PC-9 (cell line): ENCODE measurements around the gene LRP1. TPM values are rescaled to one million over a fixed set of nuclear protein-coding genes. Genes with fewer than 3 reads are reported as not detected.

ENCODE experiments used
- BruUV-seq: library from RNA; stranded (reverse); fragments of 400-500 nt; replicated peaks from 2 replicates; lab custom pipeline; 2021; lab: Mats Ljungman, UMichigan
- CTCF ChIA-PET: fragments of 300-600 bp; sonication (Branson Sonifier 250); formaldehyde crosslinking; loops from one replicate; lab custom pipeline; 2022; ENCODE audit warnings: antibody characterized with exemption; lab: Charles Lee
- POLR2A ChIA-PET: fragments of 300-600 bp; sonication (Branson Sonifier 250); formaldehyde crosslinking; loops from one replicate; lab custom pipeline; 2022; ENCODE audit warnings: antibody characterized with exemption; ENCODE audit not compliant: unreplicated experiment; lab: Charles Lee
- DNase-seq, 2 experiments: peaks; one replicate each; pipeline versions ENCODE4 v3.0.0 to v3.0.0-alpha.2; 2015 to 2022; ENCODE audit warnings: mixed read lengths in 1 of 2
- H2AFZ ChIP-seq: fragments of 200-600 bp; sonication (generic); 2 replicates; pipeline ENCODE4 v1.8.1; 2017; ENCODE audit warnings: antibody characterized with exemption
- H3F3A ChIP-seq: fragments of 200-600 bp; sonication (generic); 2 replicates; pipeline ENCODE4 v1.8.1; 2017; ENCODE audit warnings: antibody characterized with exemption, mild to moderate bottlenecking, low read depth; ENCODE audit not compliant: insufficient read depth
- H3K27ac ChIP-seq: fragments of 200-600 bp; sonication (generic); 2 replicates; pipeline ENCODE4 v1.6.1; 2016; ENCODE audit warnings: mixed run types
- H3K27me3 ChIP-seq: fragments of 200-600 bp; sonication (generic); 2 replicates; pipeline ENCODE4 v1.6.1; 2016; ENCODE audit warnings: low read depth, mixed run types; ENCODE audit not compliant: insufficient read depth
- H3K36me3 ChIP-seq: fragments of 200-600 bp; sonication (generic); 2 replicates; pipeline ENCODE4 v1.6.1; 2016; ENCODE audit warnings: low read depth, mixed run types
- H3K4me1 ChIP-seq: fragments of 200-600 bp; sonication (generic); replicated peaks from 2 replicates; pipeline ENCODE4 v1.6.1; 2016; ENCODE audit warnings: mixed run types; ENCODE audit not compliant: insufficient read depth
- H3K4me2 ChIP-seq: fragments of 200-600 bp; sonication (generic); 2 replicates; pipeline ENCODE4 v1.6.1; 2017; ENCODE audit warnings: mixed run types
- H3K4me3 ChIP-seq: fragments of 200-600 bp; sonication (generic); 2 replicates; pipeline ENCODE4 v1.6.1; 2016; ENCODE audit warnings: mixed run types
- H3K79me2 ChIP-seq: fragments of 200-600 bp; sonication (generic); 2 replicates; pipeline ENCODE4 v1.6.1; 2017; ENCODE audit warnings: low read depth, mixed run types
- H3K9me2 ChIP-seq: fragments of 200-600 bp; sonication (generic); 2 replicates; pipeline ENCODE4 v1.8.1; 2017; ENCODE audit warnings: mild to moderate bottlenecking; ENCODE audit not compliant: insufficient read depth
- H3K9me3 ChIP-seq: fragments of 200-600 bp; sonication (generic); 2 replicates; pipeline ENCODE4 v1.8.1; 2016; ENCODE audit warnings: low read depth; ENCODE audit not compliant: insufficient read depth
- H4K20me1 ChIP-seq: fragments of 200-600 bp; sonication (generic); 2 replicates; pipeline ENCODE4 v1.8.1; 2017; ENCODE audit not compliant: insufficient read depth
- EZH2 ChIP-seq: fragments of 200-600 bp; sonication (generic); IDR thresholded peaks from 2 replicates; pipeline ENCODE4 v1.8.0; 2017; ENCODE audit warnings: antibody characterized with exemption, low read depth
- intact Hi-C: fragments of 100-400 bp; cut with micrococcal nuclease; formaldehyde crosslinking; loops from one replicate; pipeline ENCODE4 v1.10.0; 2022; ENCODE audit not compliant: unreplicated experiment
- total RNA-seq: library from RNA; stranded (reverse); gene quantifications from 2 replicates; pipeline ENCODE4 v1.2.3, GENCODE V29; 2021
- TF ChIP-seq, protein P1 (sequence below): fragments of 200-600 bp; sonication (generic); conservative IDR thresholded peaks from 2 replicates; pipeline ENCODE4 v1.6.1; 2017; ENCODE audit warnings: mixed run types, antibody characterized with exemption, mild to moderate bottlenecking, moderate library complexity

LRP1 gene
- total RNA-seq, 1 experiment from 2014 or later: 51.4 TPM

DNA sequence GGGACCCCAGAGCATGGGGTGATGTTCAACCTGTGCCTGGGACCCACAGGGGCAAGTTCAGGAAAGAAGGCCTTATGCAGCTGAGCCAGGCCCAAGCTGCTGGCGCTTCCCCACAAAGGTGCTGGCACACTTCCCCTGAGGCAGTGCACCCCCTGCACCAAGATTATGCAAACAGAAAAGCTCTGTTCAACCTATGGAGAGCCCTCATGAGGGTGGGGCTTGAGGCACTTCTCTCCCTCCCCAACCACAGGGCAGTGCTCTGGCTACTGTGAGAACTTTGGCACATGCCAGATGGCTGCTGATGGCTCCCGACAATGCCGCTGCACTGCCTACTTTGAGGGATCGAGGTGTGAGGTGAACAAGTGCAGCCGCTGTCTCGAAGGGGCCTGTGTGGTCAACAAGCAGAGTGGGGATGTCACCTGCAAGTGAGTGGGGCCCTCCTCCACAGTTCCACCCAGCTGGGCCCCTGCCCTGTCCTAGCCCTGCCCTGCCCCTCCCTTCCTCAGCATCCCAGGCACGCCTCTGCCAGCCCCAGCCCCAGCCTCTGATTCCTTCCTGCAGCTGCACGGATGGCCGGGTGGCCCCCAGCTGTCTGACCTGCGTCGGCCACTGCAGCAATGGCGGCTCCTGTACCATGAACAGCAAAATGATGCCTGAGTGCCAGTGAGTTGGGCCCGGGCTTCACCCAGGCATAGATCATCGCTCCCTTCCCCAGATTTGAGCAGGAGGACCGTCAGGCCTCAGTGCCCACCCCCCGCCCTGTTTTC, 82.8 kb downstream of the LRP1 start:
- Histone ChIP-seq H3K4me2 (no peak overlapping the region), H3K9me2 (no peaks in the 10 kb centered on the region), H3K27ac (no peak overlapping the region), H3K4me1 (peaks cover 17% of the 10 kb centered on the region), H3K36me3 (no peaks in the 10 kb centered on the region), H4K20me1 (no peaks in the 10 kb centered on the region), H2AFZ (no peak overlapping the region), H3K9me3 (no peaks in the 10 kb centered on the region), H3F3A (peaks cover 20% of the 10 kb centered on the region), H3K27me3 (no peaks in the 10 kb centered on the region), H3K79me2 (no peaks in the 10 kb centered on the region), H3K4me3 (no peak overlapping the region)
- TF ChIP-seq, protein P1, sequence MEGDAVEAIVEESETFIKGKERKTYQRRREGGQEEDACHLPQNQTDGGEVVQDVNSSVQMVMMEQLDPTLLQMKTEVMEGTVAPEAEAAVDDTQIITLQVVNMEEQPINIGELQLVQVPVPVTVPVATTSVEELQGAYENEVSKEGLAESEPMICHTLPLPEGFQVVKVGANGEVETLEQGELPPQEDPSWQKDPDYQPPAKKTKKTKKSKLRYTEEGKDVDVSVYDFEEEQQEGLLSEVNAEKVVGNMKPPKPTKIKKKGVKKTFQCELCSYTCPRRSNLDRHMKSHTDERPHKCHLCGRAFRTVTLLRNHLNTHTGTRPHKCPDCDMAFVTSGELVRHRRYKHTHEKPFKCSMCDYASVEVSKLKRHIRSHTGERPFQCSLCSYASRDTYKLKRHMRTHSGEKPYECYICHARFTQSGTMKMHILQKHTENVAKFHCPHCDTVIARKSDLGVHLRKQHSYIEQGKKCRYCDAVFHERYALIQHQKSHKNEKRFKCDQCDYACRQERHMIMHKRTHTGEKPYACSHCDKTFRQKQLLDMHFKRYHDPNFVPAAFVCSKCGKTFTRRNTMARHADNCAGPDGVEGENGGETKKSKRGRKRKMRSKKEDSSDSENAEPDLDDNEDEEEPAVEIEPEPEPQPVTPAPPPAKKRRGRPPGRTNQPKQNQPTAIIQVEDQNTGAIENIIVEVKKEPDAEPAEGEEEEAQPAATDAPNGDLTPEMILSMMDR: no peak
- TF ChIP-seq EZH2: no peak
- intact Hi-C loops: no loop called here
- no TSS peak for BruUV-seq
- no peak for DNase-seq
- ChIA-PET POLR2A (no interaction called here), CTCF (no interaction called here)

DNA sequence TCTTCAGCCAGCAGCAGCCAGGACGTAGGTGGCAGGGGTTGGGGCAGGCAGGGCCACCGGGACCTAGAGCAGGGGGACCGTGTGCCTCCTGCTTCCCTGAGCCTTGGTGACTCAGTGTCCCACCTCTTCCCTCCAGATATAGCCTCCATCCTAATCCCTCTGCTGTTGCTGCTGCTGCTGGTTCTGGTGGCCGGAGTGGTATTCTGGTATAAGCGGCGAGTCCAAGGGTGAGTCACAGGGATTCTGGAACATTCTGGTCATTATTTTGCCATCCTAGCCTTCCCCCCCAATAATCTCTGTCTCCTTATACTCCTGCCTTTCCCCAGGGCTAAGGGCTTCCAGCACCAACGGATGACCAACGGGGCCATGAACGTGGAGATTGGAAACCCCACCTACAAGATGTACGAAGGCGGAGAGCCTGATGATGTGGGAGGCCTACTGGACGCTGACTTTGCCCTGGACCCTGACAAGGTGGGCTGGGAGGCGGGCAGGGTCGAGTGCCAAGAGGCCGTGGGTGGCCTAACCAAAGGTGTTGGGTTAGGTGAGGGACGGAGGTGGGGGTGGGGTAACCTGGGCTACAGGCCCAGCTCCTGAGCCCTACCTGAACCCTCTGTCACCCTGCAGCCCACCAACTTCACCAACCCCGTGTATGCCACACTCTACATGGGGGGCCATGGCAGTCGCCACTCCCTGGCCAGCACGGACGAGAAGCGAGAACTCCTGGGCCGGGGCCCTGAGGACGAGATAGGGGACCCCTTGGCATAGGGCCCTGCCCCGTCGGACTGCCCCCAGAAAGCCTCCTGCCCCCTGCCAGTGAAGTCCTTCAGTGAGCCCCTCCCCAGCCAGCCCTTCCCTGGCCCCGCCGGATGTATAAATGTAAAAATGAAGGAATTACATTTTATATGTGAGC, 83.8 kb downstream of the LRP1 start:
- no peak overlapping the region for H3K27ac ChIP-seq
- H3K4me1 ChIP-seq: peaks cover 17% of the 10 kb centered on the region
- no peaks in the 10 kb centered on the region for H3K79me2 ChIP-seq
- intact Hi-C loops: loop anchor here (2.0 kb wide), 1 partner anchor 241 kb away; no protein-coding TSS in a partner anchor
- no peaks in the 10 kb centered on the region for H3K9me2 ChIP-seq
- CTCF ChIA-PET: interaction anchor here (2.0 kb wide), 1 partner anchor 241 kb away, joined by 6 read pairs; no protein-coding TSS in a partner anchor
- H3K4me3 ChIP-seq: no peak overlapping the region
- H4K20me1 ChIP-seq: no peaks in the 10 kb centered on the region
- H3F3A ChIP-seq: peaks cover 20% of the 10 kb centered on the region
- no peaks in the 10 kb centered on the region for H3K36me3 ChIP-seq
- TSS peak; percentile 9 for BruUV-seq
- DNase-seq: no peak
- no peaks in the 10 kb centered on the region for H3K9me3 ChIP-seq
- no peak overlapping the region for H2AFZ ChIP-seq
- H3K27me3 ChIP-seq: no peaks in the 10 kb centered on the region
- POLR2A ChIA-PET: no interaction called here
- no peak overlapping the region for H3K4me2 ChIP-seq
- TF ChIP-seq, protein P1: no peak
- no peak for TF ChIP-seq EZH2

DNA sequence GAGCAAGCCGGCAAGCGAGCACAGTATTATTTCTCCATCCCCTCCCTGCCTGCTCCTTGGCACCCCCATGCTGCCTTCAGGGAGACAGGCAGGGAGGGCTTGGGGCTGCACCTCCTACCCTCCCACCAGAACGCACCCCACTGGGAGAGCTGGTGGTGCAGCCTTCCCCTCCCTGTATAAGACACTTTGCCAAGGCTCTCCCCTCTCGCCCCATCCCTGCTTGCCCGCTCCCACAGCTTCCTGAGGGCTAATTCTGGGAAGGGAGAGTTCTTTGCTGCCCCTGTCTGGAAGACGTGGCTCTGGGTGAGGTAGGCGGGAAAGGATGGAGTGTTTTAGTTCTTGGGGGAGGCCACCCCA, 84.4 kb downstream of the LRP1 start:
- H3K4me1 ChIP-seq: peaks cover 17% of the 10 kb centered on the region
- no peaks in the 10 kb centered on the region for H3K36me3 ChIP-seq
- H3K79me2 ChIP-seq: no peaks in the 10 kb centered on the region
- intact Hi-C loops: loop anchor here (1.0 to 2.0 kb wide), 3 partner anchors 27 to 240 kb away; no protein-coding TSS in a partner anchor
- no peaks in the 10 kb centered on the region for H4K20me1 ChIP-seq
- peaks cover 20% of the 10 kb centered on the region for H3F3A ChIP-seq
- BruUV-seq: no TSS peak
- no peaks in the 10 kb centered on the region for H3K27me3 ChIP-seq
- H2AFZ ChIP-seq: no peak overlapping the region
- no peaks in the 10 kb centered on the region for H3K9me2 ChIP-seq
- ChIA-PET POLR2A (no interaction called here), CTCF (interaction anchor here (0.6 to 2.0 kb wide), 4 partner anchors 17 to 246 kb away, joined by 3 to 30 read pairs (median 16); partner anchors contain the start of gene SHMT2)
- H3K4me2 ChIP-seq: no peak overlapping the region
- H3K4me3 ChIP-seq: no peak overlapping the region
- no peak for TF ChIP-seq EZH2
- TF ChIP-seq, protein P1: no peak
- no peak overlapping the region for H3K27ac ChIP-seq
- no peaks in the 10 kb centered on the region for H3K9me3 ChIP-seq
- no peak for DNase-seq
